Fibroblast of peridontal ligament (primary cell): Measurements from ENCODE around the gene GALNT2.

ENCODE experiments used
- DNase-seq: peaks from one replicate; pipeline ENCODE4 v3.0.0-alpha.2; 2010; ENCODE audit errors: extremely low read depth

GALNT2 gene

GRCh38 chr1:230231774-230232145 lies 164.7 kb downstream of the GALNT2 start:
- DNase-seq = peak; percentile 58

- peak; percentile 50 for DNase-seq
Measured at GRCh38 chr1:230232371-230232771, 165.3 kb downstream of the GALNT2 start.

GRCh38 chr1:230233786-230234185 lies 166.7 kb downstream of the GALNT2 start:
- no peak for DNase-seq

- DNase-seq = no peak
Measured at GRCh38 chr1:230235876-230236275, 168.8 kb downstream of the GALNT2 start.

GRCh38 chr1:230236301-230237008 lies 169.4 kb downstream of the GALNT2 start:
- no peak for DNase-seq

- no peak for DNase-seq
Measured at GRCh38 chr1:230237009-230237370, 170.0 kb downstream of the GALNT2 start.

- no peak for DNase-seq
Measured at GRCh38 chr1:230237805-230238204, 170.8 kb downstream of the GALNT2 start.

- peak; percentile 6 for DNase-seq
Measured at GRCh38 chr1:230240446-230241086, 173.5 kb downstream of the GALNT2 start.

- no peak for DNase-seq
Measured at GRCh38 chr1:230242326-230242725, 175.3 kb downstream of the GALNT2 start.

- DNase-seq = no peak
Measured at GRCh38 chr1:230243146-230243545, 176.1 kb downstream of the GALNT2 start.

- peak; percentile 18 for DNase-seq
Measured at GRCh38 chr1:230243583-230244353, 176.7 kb downstream of the GALNT2 start.

GRCh38 chr1:230246551-230246950 lies 179.5 kb downstream of the GALNT2 start:
- DNase-seq = no peak

GRCh38 chr1:230248016-230248888 lies 181.2 kb downstream of the GALNT2 start:
- no peak for DNase-seq

GRCh38 chr1:230248889-230249270 lies 181.8 kb downstream of the GALNT2 start:
- DNase-seq = no peak

GRCh38 chr1:230249695-230250480 lies 182.8 kb downstream of the GALNT2 start:
- DNase-seq = no peak

GRCh38 chr1:230250666-230251065 lies 183.6 kb downstream of the GALNT2 start:
- DNase-seq = no peak

- no peak for DNase-seq
Measured at GRCh38 chr1:230251644-230252191, 184.7 kb downstream of the GALNT2 start.

- DNase-seq = no peak
Measured at GRCh38 chr1:230253150-230253549, 186.1 kb downstream of the GALNT2 start.

- no peak for DNase-seq
Measured at GRCh38 chr1:230254265-230254664, 187.2 kb downstream of the GALNT2 start.

- no peak for DNase-seq
Measured at GRCh38 chr1:230255116-230255515, 188.1 kb downstream of the GALNT2 start.

- DNase-seq = no peak
Measured at GRCh38 chr1:230255991-230256390, 189.0 kb downstream of the GALNT2 start.
